ENCODE results near the gene RPL7A. TPM values are rescaled to one million over a fixed set of nuclear protein-coding genes. Genes with fewer than 3 reads are reported as not detected.

Gene RPL7A
- total and polyA plus RNA-seq, 2 donors (not counting 3 experiments of a cell fraction or from before 2014, with no cell fraction given), result 2,112 to 2,329 TPM

- dilution Hi-C loops (cut with MboI; ENCODE audit: extremely low pct_ligation_motif_present, low sequenced_read_pairs), result no loop called here
- no peaks in the 10 kb centered on the region for H3K9me3 ChIP-seq (replicated peaks; ENCODE audit: control insufficient read depth, insufficient read depth, low read length)
- no peak for FAIRE-seq
- POLR2A ChIA-PET, result interaction anchor here (1.0 kb wide), 1 partner anchor 87 kb away, joined by 5 read pairs; the partner anchor contains the start of gene CACFD1
- peaks cover 2% of the 10 kb centered on the region for H4K20me1 ChIP-seq (replicated peaks; ENCODE audit: control insufficient read depth, extremely low read depth, insufficient read depth, low read length)
- TF ChIP-seq EZH2 (IDR thresholded peaks at IDR 0.05; ENCODE audit: borderline replicate concordance, low read depth, low read length, severe bottlenecking) (no peak), CTCF (IDR thresholded peaks at IDR 0.05; ENCODE audit: extremely low read depth in 1 of 2, insufficient read depth in 1 of 2, low read depth in 1 of 2, low read length in 2 of 2) (no peak), POLR2A (IDR thresholded peaks at IDR 0.05; ENCODE audit: low read depth, low read length) (no peak), FOS (IDR thresholded peaks at IDR 0.05; ENCODE audit: borderline replicate concordance, insufficient read depth, low read length) (no peak), GATA2 (IDR thresholded peaks at IDR 0.05; ENCODE audit: insufficient read depth, insufficient read length, low read depth, low read length) (no peak), MYC (IDR thresholded peaks at IDR 0.05; ENCODE audit: low read depth, low read length) (no peak), JUN (IDR thresholded peaks at IDR 0.05; ENCODE audit: borderline replicate concordance, insufficient read depth, insufficient read length, low read depth) (no peak), MAX (IDR thresholded peaks at IDR 0.05; ENCODE audit: insufficient read depth, insufficient read length) (no peak), POLR2AphosphoS5 (IDR thresholded peaks at IDR 0.05; ENCODE audit: insufficient read depth, low read depth, low read length) (no peak)
- H2AFZ ChIP-seq (ENCODE audit: low read depth, low read length), result no peak overlapping the region
- H3K9me1 ChIP-seq (replicated peaks; ENCODE audit: control insufficient read depth, extremely low read depth, insufficient read depth, low read length), result no peaks in the 10 kb centered on the region
- BruUV-seq (replicated peaks), result no TSS peak
- H3K27ac ChIP-seq (ENCODE audit: insufficient read depth, low read depth, low read length), result no peak overlapping the region
- peaks cover 26% of the 10 kb centered on the region for H3K4me1 ChIP-seq (ENCODE audit: control insufficient read depth, extremely low read depth, insufficient read depth, low read length)
- CTCF ChIA-PET, result interaction anchor here (1.0 to 1.4 kb wide), 3 partner anchors 9 to 16 kb away, joined by 3 to 5 read pairs (median 4); no protein-coding TSS in a partner anchor
- H3K4me2 ChIP-seq (ENCODE audit: insufficient read depth, low read length), result no peak overlapping the region
- no peak overlapping the region for H3K9ac ChIP-seq (replicated peaks; ENCODE audit: extremely low read depth, insufficient read depth, low read length)
- H3K4me3 ChIP-seq (replicated peaks in 1 of 3; ENCODE audit: insufficient read depth in 1 of 3, low read depth in 1 of 3, low read length in 3 of 3), result no peak overlapping the region
- H3K79me2 ChIP-seq (ENCODE audit: control insufficient read depth, insufficient read depth, low read length), result peaks cover 87% of the 10 kb centered on the region
- intact Hi-C loops (cut with micrococcal nuclease), result no loop called here
- H3K27me3 ChIP-seq (ENCODE audit: control insufficient read depth in 2 of 2, insufficient read depth in 2 of 2, low read length in 2 of 2), result no peaks in the 10 kb centered on the region
- H3K36me3 ChIP-seq (ENCODE audit: control insufficient read depth in 2 of 2, extremely low read depth in 1 of 2, insufficient read depth in 2 of 2, low read length in 2 of 2), result peaks cover 7 to 30% of the 10 kb centered on the region in 2 experiments
- no peak for DNase-seq (ENCODE audit: low read depth, low spot score)
Measured at GRCh38 chr9:133372144-133372543, 24.1 kb downstream of the RPL7A start.
